Stimulated activated CD4-positive, alpha-beta T cell treated with anti-CD3 and anti-CD28 coated beads, Interleukin-4, amount 100 ng/mL, for 4 hours (primary cell): ENCODE data around the gene S100A2.
"Not testable (repeated sequence)": the region's sequence is repeated elsewhere in the genome, so short reads cannot be mapped to it uniquely, and the experiment has no call there.

Experiments used
- DNase-seq, 2 experiments: peaks; one replicate each; pipeline ENCODE4 v3.0.0-alpha.2; 2020

S100A2 gene

DNA sequence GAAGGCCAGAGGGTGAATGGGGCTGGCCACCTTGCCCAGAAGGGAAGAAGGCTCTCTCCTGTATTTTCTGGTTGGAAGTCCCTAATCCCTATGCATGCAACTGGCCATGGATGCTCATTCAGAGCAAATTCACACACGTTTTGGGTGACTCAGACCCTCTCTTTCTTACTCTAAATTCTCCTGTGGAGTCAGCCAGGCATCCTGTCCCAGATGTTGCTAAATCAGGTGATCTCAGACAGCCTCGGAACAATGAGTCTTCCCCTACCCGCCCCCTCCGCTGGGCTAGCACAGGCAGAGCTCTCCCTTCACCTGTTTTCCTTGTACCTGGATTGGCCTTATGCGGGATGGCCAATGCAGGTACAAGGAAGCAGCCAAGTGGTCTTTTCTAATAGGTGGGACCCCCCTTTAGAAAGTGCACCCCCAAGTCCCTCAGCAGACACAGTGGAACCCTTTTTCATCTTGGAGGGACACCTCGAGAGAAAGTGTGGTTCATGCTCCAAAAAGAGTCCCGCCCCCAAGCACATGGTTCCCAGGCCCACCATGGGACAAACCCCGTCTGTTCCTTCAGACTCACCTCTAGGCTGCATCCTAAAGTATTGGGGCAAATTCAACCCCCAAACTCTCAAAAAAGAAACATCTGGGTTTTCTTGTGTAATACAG, 38.5 kb downstream of the S100A2 start:
- DNase-seq = no peak

DNA sequence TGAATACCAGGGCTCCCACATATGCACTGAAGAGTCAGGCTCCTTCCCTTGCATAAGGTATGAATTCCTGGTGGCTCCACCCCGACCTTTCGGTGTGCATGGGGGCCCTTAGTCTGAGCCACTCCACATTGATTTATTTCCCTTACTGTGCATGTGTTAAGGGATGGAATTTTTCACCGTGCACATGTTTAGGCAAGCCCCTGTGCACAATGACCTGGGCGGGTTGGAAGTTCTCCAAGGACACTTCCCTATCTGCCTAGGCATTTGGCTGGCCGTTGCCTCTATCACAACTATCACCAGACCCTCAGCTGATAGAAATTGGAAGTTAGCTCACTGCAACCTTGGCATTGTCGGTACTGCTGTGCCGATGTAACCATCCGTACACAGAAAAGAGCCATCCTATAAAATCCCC, 39.5 kb downstream of the S100A2 start:
- DNase-seq = no peak

DNA sequence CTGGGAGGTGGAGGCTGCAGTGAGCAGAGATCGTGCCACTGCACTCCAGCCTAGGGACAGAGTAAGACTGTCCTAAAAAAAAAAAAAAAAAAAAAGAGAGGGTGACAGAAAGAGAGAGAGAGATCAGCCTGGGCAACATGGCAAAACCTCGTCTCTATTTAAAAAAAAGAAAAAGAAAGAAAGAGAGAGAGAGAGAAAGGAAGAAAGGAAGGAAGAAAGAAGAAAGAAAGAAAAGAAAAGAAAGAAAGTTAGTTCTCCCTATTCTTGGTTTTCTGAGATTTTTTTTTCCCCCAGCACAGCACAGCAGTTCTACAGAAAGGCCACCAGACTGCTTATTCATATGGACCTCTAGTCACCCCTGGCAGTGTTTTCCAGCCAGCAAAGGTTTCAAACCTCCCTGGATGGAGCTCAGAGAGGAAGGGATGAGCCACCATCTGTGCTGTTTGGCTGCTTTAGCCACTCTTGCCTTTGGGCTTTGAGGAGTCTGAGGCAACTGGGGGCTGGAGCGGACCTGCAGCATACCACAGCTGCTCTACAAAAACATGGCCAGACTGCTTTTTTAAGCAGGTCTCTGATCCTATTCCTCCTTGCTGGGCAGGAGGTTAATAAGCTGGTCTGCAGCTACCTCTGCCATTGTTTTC, 40.4 kb downstream of the S100A2 start:
- no peak for DNase-seq

GRCh38 chr1:153522353-153523048, 43.1 kb downstream of the S100A2 start:
- not testable (repeated sequence) for DNase-seq

DNA sequence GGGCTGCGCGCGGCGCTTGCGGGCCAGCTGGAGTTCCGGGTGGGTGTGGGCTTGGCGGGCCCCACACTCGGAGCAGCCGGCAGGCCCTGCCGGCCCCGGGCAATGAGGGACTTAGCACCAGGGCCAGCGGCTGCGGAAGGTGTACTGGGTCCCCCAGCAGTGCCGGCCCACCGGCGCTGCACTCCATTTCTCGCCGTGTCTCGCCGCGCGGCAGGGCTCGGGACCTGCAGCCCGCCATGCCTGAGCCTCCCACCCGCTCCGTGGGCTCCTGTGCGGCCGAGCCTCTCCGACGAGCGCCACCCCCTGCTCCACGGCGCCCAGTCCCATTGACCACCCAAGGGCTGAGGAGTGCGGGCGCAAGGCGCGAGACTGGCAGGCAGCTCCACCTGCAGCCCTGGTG, 43.8 kb downstream of the S100A2 start:
- not testable (repeated sequence) for DNase-seq

GRCh38 chr1:153520818-153521476, 44.7 kb downstream of the S100A2 start:
- no peak for DNase-seq

DNA sequence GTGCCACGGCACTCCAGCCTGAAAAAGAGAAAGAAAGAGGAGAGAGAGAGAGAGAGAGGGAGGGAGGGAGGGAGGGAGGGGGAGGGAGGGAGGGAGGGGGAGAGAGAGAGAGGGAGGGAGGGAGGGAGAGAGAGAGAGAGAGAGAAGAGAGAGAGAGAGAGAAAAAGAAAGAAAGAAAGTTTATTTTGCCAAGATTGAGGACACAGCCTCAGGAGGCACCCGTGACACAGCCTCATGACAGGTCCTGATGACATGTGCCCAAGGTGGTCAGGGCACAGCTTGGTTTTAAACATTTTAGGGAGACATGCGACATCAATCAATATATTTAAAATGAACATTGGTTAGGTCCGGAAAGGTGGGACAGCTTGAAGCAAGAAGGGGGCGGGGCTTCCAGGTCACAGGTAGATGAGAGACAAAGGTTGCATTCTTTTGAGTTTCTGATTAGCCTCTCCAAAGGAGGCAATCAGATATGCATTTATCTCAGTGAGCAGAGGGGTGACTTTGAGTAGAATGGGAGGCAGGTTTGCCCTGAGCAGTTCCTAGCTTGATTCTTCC, 45.4 kb downstream of the S100A2 start:
- DNase-seq = not testable (repeated sequence)

- no peak for DNase-seq
Observed at GRCh38 chr1:153519242-153519641, 46.4 kb downstream of the S100A2 start.

- no peak for DNase-seq
Observed at GRCh38 chr1:153515504-153516394, 49.9 kb downstream of the S100A2 start.

GRCh38 chr1:153513666-153514065, 52.0 kb downstream of the S100A2 start:
- DNase-seq = no peak

DNA sequence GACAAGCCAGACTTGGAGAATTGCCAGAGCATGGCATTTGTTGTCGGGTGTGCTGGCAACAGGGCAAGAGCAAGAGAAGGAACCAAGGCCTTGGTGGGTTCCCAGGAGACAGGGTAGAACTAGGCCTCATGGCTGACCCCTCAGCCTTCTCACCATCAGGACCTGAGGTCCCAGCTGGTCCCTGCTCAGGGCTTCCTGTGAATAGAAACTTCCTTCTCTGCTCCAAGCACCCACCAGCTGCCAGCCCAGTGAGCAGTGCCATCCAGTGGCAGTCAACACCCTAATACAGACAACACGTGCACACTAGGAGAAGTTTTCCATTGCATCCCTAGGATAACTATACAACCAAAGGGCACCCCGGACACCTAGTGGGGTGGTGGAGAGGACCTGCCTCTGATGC, 52.6 kb downstream of the S100A2 start:
- no peak for DNase-seq
